ENCODE results near the gene SLC35E1. TPM values are rescaled to one million over a fixed set of nuclear protein-coding genes. Genes with fewer than 3 reads are reported as not detected.
"Not testable (repeated sequence)": the region's sequence is repeated elsewhere in the genome, so short reads cannot be mapped to it uniquely, and the experiment has no call there.

Gene SLC35E1
- total RNA-seq, 1 donor from 2014 or later = 44.5 TPM

DNA sequence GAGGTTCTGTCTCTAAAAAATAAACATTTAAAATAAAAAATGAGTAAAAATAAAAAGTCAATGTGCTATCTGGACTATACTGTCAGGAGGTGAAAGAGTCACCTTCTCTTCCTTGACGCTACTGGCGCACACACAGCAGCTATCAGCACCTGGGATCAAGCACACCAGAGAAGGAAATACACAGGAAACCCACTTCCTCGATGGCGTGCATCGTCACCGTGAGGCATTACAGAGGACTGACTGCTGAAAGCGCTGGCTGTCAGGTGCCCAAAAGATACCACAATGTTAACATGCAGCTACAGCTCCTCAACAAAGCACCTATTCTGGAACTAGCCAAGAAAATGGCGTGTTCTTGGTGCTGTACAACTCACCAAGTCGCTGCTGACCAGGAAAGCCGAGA, 6.1 kb downstream of the SLC35E1 start:
- H3K4me3 Mint-ChIP-seq = no peak overlapping the region
- H3K27ac Mint-ChIP-seq = no peak overlapping the region
- no peaks in the 10 kb centered on the region for H3K27me3 Mint-ChIP-seq
- TF ChIP-seq, protein P1, sequence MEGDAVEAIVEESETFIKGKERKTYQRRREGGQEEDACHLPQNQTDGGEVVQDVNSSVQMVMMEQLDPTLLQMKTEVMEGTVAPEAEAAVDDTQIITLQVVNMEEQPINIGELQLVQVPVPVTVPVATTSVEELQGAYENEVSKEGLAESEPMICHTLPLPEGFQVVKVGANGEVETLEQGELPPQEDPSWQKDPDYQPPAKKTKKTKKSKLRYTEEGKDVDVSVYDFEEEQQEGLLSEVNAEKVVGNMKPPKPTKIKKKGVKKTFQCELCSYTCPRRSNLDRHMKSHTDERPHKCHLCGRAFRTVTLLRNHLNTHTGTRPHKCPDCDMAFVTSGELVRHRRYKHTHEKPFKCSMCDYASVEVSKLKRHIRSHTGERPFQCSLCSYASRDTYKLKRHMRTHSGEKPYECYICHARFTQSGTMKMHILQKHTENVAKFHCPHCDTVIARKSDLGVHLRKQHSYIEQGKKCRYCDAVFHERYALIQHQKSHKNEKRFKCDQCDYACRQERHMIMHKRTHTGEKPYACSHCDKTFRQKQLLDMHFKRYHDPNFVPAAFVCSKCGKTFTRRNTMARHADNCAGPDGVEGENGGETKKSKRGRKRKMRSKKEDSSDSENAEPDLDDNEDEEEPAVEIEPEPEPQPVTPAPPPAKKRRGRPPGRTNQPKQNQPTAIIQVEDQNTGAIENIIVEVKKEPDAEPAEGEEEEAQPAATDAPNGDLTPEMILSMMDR (conservative IDR thresholded peaks at IDR 0.05) = no peak
- peaks cover 22% of the 10 kb centered on the region for H3K36me3 Mint-ChIP-seq
- no peak for DNase-seq (ENCODE audit: extremely low spot score, unreplicated experiment)
- H3K9me3 Mint-ChIP-seq = no peaks in the 10 kb centered on the region
- peaks cover 12% of the 10 kb centered on the region for H3K4me1 Mint-ChIP-seq (ENCODE audit: unreplicated experiment)

DNA sequence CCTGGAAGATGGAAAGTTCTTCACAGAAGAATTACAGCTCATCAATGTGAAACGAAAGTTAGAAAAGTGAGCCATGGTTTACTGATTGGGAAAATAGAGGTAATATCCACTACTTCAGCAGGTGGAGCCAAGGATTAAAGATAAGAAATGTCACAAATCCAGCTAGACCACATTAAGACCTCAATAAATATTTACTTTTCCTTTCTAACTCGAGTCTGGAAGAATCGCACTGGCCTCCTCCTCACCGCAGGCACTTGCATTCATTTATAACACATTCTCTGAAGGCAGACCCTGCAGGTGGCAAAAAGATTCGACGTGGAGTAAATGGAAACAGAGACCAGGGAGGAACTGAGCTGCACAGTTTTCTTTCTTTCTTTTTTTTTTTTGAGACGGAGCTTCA, 7.4 kb downstream of the SLC35E1 start:
- TF ChIP-seq, protein P1 (conservative IDR thresholded peaks at IDR 0.05) = no peak
- H3K4me3 Mint-ChIP-seq = peak overlapping the region; percentile 58
- H3K9me3 Mint-ChIP-seq = no peaks in the 10 kb centered on the region
- peaks cover 9% of the 10 kb centered on the region for H3K4me1 Mint-ChIP-seq (ENCODE audit: unreplicated experiment)
- peak overlapping the region; percentile 67 for H3K27ac Mint-ChIP-seq
- peaks cover 26% of the 10 kb centered on the region for H3K36me3 Mint-ChIP-seq
- no peaks in the 10 kb centered on the region for H3K27me3 Mint-ChIP-seq
- no peak for DNase-seq (ENCODE audit: extremely low spot score, unreplicated experiment)

DNA sequence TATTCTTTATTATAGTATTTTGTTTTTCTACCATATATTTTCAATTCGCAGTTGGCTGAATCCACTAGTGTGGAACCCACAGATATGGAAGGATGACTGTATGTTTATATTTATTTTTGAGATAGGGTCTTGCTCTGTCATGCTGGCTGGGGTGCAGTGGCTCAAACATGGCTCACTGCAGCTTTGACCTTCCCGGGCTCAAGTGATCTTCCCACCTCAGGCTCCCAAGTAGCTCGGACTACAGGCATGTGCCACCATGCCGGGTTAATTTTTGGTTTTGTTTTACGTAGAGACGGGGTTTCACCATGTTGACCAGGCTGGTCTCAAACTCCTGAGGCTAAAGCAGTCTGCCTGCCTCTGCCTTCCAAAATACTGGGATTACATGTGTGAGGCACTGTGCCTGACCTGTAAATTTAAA, 9.6 kb downstream of the SLC35E1 start:
- H3K36me3 Mint-ChIP-seq = peaks cover 26% of the 10 kb centered on the region
- no peak overlapping the region for H3K27ac Mint-ChIP-seq

DNA sequence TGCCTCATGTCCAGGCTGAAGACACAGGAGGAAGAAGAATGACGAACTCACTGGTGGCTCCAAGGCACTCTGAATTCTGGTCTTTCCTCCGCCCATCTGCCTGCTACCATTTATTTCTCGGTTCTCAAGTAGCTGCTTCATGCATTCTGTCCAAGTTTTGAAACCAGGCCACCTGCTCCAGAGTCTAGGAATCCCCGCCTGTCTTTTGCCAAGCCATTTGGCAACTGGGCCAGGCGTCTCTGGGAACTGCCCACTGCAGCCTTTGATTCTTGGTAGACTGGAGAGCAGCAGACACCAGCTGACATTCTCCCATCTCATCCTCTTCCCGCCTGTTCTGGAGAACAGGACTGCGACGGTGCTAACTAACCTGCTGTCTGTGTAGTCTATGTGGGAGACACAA, 10.8 kb downstream of the SLC35E1 start:
- DNase-seq (ENCODE audit: extremely low spot score, unreplicated experiment) = no peak
- Mint-ChIP-seq H3K4me1 (ENCODE audit: unreplicated experiment) (peaks cover 4% of the 10 kb centered on the region), H3K36me3 (peaks cover 20% of the 10 kb centered on the region), H3K27me3 (no peaks in the 10 kb centered on the region), H3K9me3 (no peaks in the 10 kb centered on the region), H3K27ac (no peak overlapping the region), H3K4me3 (no peak overlapping the region)
- TF ChIP-seq, protein P1 (conservative IDR thresholded peaks at IDR 0.05) = no peak

More for the DNA sequence above, 9.6 kb downstream of the SLC35E1 start:
- H3K4me1 Mint-ChIP-seq (ENCODE audit: unreplicated experiment) = peaks cover 4% of the 10 kb centered on the region
- no peaks in the 10 kb centered on the region for H3K9me3 Mint-ChIP-seq
- TF ChIP-seq, protein P1 (conservative IDR thresholded peaks at IDR 0.05) = no peak
- H3K27me3 Mint-ChIP-seq = no peaks in the 10 kb centered on the region
- no peak overlapping the region for H3K4me3 Mint-ChIP-seq
- DNase-seq (ENCODE audit: extremely low spot score, unreplicated experiment) = no peak

DNA sequence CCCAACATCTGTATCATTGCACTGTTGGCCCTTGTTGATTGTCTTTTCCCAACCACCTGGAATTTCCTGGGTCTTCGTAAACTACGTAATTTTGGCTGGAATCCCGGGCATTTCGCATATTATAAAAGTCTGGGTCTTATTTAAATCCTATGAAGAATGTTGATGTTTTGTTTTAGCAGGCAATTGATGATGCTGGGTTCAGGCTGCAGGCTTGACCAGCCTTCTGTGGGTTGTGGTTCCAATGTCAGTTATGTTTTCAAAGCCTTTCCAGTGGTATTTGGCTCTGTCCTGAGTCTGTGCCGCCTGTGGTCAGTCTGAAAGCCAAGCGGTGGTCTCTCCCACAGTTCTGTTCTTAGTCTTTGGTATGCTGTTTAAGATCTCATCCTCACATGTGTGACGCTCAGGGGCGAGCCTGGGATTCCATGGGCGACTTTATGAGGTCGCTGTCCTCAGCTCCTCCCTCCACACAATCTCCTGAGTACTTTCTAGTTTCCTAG, 12.4 kb downstream of the SLC35E1 start:
- no peak overlapping the region for H3K4me3 Mint-ChIP-seq
- TF ChIP-seq, protein P1 (conservative IDR thresholded peaks at IDR 0.05) = no peak
- H3K36me3 Mint-ChIP-seq = peaks cover 14% of the 10 kb centered on the region
- H3K9me3 Mint-ChIP-seq = no peaks in the 10 kb centered on the region
- H3K27ac Mint-ChIP-seq = no peak overlapping the region
- peaks cover 2% of the 10 kb centered on the region for H3K4me1 Mint-ChIP-seq (ENCODE audit: unreplicated experiment)
- no peaks in the 10 kb centered on the region for H3K27me3 Mint-ChIP-seq
- DNase-seq (ENCODE audit: extremely low spot score, unreplicated experiment) = no peak

DNA sequence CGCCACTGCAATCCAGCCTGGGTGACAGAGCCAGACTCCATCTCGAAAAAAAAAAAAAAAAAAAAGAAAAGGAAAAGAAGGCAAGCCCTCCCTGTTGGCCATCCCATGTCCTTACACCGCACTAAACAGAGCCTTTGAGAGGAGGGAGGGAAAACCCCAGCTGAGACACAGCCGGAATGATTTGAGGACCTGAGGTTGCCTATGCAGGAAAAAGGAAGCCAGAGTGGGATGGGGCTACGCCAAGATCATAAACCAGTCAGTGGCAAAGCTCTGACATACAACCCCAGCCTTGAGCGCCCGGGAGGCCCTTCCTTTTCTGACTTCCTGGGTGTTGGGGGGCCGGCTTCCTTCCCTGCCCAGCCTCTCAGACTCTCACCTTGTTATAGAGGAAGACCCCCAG, 17.4 kb downstream of the SLC35E1 start:
- no peaks in the 10 kb centered on the region for H3K4me1 Mint-ChIP-seq (ENCODE audit: unreplicated experiment)
- no peaks in the 10 kb centered on the region for H3K36me3 Mint-ChIP-seq
- no peaks in the 10 kb centered on the region for H3K27me3 Mint-ChIP-seq
- H3K4me3 Mint-ChIP-seq = no peak overlapping the region
- DNase-seq (ENCODE audit: extremely low spot score, unreplicated experiment) = no peak
- H3K27ac Mint-ChIP-seq = no peak overlapping the region
- TF ChIP-seq, protein P1 (conservative IDR thresholded peaks at IDR 0.05) = no peak
- H3K9me3 Mint-ChIP-seq = no peaks in the 10 kb centered on the region

DNA sequence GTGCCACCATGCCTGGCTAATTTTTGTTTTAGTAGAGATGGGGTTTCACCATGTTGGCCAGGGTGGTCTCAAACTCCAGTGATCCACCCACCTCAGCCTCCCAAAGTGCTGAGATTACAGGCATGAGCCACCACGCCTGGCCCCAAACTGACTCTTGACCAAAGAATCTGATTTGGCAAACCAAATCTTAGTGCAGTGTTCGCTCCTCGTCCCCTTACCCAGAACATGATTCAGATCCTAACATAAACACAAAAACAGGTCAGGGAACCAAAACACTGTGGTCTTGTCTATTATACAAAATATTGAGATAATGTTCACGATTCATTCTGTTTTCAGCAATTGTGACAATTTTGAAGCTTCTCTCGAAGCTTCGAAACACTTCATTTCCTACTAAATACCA, 20.3 kb downstream of the SLC35E1 start:
- H3K27me3 Mint-ChIP-seq; DNase-seq (ENCODE audit: extremely low spot score, unreplicated experiment); H3K4me1 Mint-ChIP-seq (ENCODE audit: unreplicated experiment); H3K36me3 Mint-ChIP-seq; H3K4me3 Mint-ChIP-seq; H3K9me3 Mint-ChIP-seq; H3K27ac Mint-ChIP-seq: not testable (repeated sequence)

Measured in type B pancreatic cell (in vitro differentiated cells).